IPS DF 19.7 (cell line): ENCODE measurements around the gene SCAF11.
A peak's percentile ranks its signal among the peaks of the same experiment; 100 is the strongest.

ENCODE experiments used
- DNase-seq: peaks from one replicate; pipeline ENCODE4 v3.0.0-alpha.2; 2013; ENCODE audit warnings: low read depth, low spot score

SCAF11 gene

DNA sequence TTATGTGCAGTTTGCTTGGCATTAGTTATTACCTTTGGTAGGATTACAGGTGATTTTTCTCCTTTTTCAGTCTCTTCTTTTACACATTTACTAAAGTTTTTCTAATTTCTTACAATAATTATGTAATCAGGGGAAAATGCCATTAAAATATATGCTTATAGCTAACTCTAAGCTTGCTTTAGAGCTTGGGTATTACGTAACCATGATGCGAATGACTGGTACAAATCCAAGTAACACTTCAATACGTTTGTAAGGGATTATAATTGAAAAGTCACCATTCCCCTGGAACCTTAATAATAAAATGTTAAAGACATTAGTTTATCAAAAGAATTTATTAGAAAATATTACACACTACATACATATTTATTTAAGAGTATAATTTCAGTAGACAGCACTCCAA, 71.6 kb downstream of the SCAF11 start:
- DNase-seq: no peak

DNA sequence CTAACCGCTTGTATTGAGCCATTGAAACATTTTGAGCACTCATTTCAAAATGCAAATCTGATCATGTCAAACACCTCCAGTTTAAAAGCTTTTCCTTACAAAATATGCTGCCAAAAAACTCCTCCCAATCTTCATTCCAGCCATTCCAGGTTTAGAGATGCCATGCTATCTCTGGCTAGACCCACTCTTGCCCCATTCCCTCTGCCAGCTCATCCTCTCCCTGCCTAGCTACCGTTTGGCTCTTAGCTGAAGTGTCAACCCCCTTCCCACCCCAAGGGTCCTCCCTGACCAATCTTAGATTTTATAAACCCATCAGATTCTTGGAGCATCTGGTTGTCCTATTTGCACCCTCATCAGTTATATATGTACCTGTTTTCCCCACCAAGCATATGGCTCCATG, 75.0 kb downstream of the SCAF11 start:
- DNase-seq: no peak

DNA sequence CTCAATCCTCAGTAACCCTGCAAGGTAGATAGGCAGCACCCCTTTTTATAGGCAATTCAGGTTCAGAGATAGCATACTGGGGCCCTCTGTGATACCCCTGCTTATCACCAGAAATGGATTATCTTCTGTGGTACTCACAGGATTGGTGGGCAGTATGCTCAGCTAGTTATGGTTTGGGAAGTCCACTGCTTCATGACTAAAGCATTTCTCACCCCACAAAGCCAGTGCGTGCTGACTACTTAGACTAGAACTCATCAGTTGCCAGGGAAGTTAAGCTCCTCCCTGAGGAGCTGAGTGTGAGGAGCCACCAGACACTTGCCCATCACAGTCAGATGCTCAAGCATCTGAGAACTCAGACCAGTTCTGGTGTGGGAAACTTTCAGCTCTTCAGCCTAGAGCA, 76.3 kb downstream of the SCAF11 start:
- no peak for DNase-seq

DNA sequence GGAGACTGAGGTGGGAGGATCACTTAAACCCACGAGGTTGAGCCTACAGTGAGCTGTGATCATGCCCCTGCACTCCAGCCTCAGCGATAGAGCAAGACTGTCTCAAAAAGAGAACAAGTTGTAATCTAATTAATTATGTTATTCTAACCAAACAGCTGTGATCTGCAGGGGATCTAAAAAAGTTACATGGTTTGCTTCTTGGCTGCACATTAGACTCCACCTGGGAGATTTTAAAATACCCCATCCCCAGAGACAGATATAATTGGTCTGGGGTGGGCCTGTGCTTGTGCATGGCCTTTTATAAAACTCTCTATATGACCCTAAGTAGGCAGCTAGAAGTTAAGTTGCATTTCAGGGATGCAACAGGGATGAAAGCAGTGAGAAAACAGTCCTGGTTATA, 76.7 kb downstream of the SCAF11 start:
- no peak for DNase-seq

DNA sequence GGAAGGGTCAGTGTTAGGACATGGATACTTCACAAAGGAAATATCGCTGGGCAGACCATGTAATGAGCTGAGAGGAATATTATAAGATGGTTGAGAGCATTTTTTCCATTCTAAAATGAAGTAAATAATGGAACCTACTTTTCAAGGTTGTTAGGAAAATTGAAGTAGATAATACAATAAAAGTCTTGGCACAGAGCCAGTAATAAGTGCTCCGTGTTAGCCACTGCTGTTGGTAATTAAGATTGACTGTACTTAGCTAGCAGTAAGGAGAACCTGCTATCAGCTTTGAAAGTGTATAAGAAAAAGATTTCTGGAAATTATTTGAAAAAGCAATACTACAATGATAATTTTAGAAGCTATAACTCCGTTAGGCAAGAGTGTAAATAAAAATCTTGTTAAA, 77.6 kb downstream of the SCAF11 start:
- no peak for DNase-seq

DNA sequence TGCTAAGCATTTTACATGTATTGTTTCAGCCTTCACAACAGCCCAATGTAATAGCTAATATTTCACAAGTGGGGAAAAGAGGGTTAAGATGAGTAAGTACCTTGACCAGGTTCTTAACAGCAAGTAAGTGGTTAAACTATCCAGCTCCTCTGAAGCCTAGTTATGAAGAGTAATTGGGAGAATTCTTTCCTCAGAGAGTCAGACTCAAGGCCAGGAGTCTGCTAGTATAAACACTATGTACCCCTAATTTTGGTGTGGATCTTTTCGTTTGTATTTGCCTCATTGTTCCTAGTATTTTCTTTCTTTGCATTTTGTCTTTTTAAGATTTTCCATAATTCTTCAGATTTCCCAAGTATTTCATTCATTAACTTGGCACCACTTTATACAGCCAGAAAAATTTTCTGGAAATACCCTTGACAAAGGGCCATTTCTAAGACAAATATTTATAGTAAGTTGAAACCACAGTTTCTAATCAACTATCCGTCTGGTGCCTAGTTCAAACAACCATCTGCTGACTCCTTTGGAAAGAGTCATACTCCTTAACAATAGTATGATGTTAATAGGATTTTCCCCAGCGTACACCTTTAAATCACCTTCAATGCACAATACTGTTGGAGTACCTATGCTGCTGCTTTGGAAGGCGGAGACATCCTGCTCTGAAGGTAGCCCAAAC, 81.2 kb downstream of the SCAF11 start:
- no peak for DNase-seq

DNA sequence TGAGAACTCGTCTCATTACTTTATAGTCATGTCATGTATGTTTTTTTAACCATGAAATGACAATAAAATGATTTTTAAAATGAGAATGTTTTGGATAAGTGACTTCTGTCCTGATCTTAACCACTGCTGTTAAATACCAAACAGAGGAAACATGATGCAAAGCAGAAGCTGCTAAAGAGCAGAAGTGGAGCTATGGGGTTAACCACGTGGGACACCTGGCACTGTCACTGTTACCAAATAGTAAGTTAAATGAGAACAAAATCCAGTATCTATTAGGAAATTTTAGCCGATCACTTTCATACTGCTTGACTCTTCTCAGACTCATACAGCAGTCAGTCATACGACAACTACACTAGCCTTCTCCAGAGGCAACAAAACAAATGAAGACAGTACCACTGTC, 82.4 kb downstream of the SCAF11 start:
- DNase-seq: no peak

DNA sequence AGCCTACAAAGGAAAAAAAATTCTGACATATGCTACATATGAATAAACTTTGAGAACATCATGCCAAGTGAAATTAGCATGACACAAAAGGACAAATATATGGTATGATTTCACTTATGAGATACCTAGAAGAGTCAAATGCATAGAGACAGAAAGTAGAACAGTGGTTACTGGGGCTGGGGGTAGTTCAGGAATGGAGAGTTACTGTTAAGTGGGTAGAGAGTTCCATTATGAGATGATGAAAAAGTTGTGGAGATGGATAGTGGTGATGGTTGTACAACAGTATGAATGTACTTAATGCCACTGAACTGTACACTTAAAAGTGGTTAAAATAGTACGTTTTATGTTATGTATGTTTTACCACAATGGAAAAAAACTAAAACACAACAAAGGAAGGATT, 92.3 kb downstream of the SCAF11 start:
- no peak for DNase-seq

DNA sequence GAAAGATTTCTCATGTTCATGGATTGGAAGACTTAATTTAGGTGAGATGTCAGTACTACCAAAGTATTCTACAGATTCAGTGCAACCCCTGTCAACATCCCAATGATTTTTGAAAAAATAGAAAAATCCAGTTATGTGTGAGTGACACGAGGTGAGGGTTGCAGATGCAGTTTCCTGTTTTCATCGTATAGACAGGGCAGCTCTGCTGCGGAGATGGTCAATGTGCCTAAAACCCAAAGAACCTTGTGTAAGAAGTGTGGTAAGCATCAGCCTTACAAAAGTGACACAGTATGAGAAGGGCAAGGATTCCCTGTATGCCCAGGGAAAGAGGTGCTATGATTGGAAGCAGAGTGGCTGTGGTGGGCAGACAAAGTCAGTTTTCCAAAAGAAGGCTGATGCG, 94.4 kb downstream of the SCAF11 start:
- no peak for DNase-seq

DNA sequence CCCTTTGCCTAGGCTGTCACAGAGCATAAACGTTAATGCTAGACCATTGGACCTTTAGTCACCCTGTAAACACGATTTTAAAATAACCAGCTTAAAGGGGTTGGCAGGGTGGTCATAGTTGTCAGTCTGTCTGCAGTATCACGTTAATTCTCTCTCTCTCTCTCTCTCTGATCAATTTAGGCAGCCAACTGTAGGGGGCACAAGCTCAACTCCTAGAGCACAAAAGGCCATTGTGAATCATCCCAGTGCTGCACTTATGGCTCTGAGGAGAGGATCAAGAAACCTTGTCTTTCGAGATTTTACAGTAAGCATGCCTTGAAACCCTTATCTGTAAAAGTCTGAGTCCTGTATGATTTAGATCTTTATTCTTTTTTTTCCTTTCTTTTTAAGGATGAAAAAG, 97.1 kb downstream of the SCAF11 start:
- peak; percentile 42 for DNase-seq

DNA sequence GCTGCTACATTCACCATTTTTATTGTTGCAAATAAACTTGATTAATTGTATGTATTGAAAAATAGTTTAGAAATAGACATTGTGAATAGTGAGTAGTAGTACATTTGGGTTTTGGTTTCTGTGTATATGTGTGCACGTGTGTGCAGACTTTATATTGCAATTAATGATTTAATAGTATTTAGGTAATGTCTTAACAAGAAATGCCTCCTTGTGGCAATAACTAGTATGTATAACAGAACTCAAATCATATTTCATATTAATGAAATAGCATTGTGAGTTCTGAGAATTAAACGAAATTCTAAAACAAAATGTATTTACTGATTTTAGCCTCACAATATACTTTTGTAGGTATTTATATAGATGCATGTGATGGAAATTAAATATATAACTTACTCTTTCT, 100.1 kb downstream of the SCAF11 start:
- DNase-seq: no peak

DNA sequence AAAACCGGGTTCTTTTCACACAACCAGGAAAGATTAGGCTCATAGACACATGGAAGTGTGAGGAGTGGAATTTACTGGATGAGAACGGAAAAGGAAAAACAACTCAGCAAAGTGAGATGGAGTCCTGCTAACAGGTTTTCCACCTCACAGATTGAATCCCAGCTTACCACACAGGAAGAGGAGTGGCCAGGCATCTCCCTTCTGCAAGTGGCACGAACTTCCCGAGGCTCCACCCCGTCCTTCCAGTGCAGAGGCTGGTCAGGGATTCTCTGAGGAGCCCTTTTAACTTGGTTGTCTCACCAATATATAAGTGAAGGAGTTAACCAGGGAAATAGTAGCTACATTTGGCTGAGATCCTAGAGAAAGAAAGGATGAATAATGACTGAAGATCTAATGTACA, 102.8 kb downstream of the SCAF11 start:
- no peak for DNase-seq

DNA sequence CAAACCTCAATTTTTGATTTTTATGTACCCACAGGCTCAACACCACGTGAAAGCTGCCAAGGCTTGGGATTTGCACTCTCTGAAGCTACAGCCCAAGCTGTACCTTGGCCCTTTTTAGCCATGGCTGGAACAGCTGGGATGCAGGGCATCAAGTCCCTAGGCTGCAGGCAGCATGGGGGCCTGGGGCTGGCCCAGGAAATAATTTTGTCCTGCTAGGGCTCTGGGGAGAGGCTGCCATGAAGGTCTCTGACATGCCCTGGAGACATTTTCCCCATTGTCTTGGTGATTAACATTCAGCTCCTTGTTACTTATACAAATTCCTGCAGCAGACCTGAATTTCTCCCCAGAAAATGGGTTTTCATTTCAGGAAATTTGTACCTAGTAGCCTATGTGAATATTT, 103.7 kb downstream of the SCAF11 start:
- no peak for DNase-seq

DNA sequence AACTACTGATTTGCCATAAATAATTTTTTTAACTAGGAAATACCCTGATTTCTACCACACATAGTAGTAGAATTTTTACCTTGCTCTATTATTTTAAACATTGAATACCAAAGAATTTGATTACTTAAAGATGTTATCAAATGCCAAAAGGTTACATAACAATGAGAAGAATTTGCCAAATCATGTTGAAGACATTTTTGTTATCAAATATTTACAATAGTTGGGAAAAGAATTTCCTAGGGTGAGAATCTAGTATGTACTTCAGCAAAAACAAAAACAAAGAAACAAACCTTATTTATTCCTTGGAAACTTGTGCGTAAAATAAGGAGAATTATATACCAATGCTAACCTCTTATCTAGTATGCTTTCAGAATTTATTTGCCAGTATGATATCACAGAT, 107.2 kb downstream of the SCAF11 start:
- no peak for DNase-seq

DNA sequence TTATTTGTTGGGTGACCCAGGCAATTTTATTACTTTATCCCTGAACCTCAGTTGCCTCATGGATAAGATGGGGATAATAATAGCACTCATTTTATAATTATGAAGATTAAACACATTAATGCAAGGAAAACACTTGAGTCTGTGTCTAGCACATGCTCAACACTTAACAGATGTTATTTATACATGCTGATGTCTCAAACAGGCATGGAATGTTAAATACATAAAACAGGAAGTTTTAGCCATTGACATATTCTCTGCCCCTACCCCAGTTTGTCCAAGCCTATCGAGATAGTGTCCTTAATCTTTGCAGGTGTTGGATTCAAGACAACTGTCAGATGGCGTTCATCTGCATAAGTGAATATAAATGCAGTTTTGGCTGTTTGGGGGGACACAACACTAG, 109.8 kb downstream of the SCAF11 start:
- no peak for DNase-seq

DNA sequence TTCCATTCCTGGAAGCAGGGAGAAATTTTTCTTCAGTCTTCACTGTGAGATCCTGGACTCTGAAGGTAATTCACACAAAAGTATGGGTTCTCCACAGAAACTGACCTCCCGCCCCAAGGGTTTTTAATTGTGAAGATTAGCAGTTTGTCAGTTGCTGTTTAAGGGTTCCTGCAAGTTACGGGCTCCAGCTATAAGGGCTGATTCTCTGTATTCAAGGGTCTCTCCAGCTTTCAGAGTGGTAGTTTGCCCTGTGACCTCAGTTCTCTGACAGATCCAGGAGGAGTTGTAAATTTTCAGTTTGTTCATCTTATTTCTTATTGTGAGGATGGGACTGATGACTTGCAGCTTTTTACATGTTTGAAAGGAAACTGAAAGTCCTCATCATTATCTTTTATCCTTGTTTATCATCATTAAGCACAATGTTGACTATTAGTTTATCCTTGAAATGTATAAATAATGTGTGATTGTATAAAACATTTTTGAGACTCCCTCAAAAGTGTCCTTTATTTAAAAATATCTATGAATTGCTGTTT, 110.9 kb downstream of the SCAF11 start:
- no peak for DNase-seq

DNA sequence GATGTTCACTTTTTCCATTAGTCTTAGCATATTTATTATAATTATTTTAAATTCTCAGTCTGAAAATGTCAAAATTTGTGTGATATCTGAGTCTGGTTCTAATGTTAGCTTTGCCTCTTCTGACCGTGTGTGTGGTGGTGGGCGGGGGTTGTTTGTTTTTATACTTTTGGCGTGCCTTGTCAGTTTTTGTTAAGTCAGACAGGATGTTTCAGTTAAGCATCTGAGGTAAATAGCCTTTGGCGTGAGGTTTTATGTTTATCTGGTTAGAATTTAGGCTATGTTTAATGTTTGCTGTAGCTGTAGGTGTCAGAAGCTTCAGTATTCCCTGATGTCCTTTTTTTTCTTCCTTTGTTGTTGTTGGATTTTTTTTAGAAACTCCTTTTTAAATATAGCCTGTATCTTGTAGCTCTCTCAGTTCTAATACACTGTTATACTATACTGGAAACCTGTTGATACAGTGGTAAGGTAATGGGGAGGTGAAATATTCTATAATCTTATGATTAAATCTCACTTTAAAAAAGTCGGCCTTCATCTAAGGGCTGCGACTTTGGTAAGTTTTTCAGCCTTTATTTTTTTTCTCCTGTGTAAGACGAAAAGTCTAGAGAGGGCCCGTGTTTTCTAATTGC, 111.6 kb downstream of the SCAF11 start:
- DNase-seq: no peak

DNA sequence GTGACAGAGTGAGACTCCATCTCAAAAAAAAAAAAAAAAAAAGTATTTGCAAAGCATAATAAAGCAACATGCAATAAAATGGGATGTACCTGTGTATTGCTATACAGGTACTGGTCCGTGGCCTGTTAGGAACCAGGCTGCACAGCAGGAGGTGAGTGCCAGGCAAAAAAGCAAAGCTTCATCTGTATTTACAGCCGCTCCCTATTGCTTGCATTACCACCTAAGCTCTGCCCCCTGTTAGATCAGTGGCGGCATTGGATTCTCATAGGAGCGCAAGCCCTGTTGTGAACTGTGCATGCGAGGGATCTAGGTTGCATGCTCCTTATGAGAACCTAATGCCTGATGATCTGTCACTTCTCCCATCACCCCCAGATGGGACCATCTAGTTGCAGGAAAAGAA, 113.3 kb downstream of the SCAF11 start:
- no peak for DNase-seq

DNA sequence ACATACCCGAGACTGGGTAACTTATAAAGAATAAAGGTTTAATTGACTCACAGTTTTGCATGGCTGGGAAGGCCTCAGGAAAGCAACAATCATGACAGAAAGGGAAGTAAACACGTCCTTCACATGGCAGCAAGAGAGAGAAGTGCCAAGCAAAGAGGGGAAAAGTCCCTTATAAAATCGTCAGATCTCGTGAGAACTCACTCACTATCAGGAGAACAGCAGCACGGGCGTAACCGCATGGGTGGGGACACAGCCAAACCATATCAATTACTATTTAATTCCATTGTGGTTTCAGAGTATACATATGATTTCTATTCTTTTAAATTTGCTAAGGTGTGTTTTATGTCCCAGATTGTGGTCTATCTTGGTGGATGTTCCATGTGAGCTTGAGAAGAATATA, 117.9 kb downstream of the SCAF11 start:
- DNase-seq: no peak
